NCI-H146 (cell line): ENCODE data around the gene GABRR3.
"Not testable (repeated sequence)": the region's sequence is repeated elsewhere in the genome, so short reads cannot be mapped to it uniquely, and the experiment has no call there.

Experiments
- DNase-seq: peaks from one replicate; lab custom pipeline; 2025; lab: John Stamatoyannopoulos, UW

GABRR3 gene

GRCh38 chr3:98021830-98022560 is 13.1 kb downstream of the GABRR3 start:
- no peak for DNase-seq

DNA sequence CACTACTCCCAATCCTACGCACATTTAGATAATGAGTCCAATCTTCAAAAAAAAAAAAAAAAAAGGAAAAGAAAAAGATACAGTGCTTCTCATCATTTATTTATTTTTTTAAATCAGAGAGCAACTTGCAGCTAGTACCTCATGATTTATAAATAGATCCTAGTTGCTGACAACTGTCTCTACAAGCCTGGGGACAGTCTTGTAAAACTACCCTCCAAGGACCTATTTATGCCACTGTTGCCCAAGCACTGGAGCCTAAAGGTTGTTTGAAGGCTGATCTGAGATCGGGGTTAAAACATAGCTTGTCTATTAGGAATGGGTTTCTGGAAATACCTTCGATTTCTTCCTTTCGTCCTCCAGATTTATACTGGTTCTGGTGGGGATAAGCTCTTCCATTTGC is 14.7 kb downstream of the GABRR3 start:
- DNase-seq, result no peak

DNA sequence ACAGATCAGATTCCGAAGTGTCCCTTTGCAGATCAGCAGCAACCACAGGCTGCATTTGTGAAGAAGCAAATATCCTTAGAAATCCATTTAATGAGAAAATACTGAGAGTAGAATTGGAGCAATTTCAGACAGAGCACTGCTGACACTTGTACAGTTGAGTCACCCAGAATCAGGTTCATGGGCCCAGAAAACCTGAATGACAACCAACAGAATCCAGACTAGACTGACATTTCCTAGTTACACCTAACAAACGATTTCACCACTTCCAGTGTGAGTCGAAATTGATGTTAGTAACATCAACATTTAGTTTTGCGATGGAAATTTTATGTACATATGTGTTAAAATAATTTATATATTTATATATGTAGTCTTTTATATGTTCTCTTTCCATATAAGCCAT is 16.8 kb downstream of the GABRR3 start:
- no peak for DNase-seq

DNA sequence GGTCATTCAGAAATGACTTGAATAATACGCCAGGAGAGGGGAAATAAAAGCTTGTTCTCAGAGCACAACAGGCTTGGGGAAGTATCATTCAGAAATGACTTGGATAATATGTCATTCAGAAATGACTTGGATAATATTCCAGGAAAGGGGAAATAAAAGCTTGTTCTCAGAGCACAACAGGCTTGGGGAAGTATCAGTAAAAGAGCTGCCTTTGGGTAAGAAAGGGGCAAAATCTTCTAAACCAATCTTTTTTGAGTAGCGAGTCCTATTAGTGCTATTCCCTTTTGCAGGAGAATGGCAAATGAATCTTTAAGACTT is 20.9 kb downstream of the GABRR3 start:
- DNase-seq, result no peak

- DNase-seq, result no peak
Measured at GRCh38 chr3:98013411-98014267, 21.5 kb downstream of the GABRR3 start.

GRCh38 chr3:98012979-98013378 is 22.1 kb downstream of the GABRR3 start:
- DNase-seq, result no peak

DNA sequence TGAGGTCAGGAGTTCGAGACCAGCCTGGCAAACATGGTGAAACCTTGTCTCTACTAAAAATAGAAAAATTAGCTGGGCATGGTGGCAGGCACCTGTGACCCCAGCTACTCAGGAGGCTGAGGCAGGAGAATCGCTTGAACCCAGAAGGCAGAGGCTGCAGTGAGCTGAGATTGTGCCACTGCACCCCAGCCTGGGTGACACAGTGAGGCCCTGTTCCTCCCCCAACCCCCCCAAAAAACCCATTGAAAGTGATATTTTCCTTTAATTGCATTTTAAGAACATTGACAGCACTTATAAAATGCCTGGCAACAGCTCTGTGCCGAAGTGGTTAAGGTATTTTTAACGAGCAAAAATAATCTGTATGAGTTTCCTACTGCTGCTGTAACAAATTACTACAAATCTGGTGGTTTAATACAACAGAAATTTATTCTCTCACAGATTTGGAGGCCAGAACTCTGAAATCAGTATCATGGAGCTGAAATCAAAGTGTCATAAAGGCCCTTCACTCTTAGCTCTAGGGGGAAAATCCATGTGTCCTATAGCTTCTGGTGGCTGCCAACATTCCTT is 24.1 kb downstream of the GABRR3 start:
- DNase-seq, result not testable (repeated sequence)

DNA sequence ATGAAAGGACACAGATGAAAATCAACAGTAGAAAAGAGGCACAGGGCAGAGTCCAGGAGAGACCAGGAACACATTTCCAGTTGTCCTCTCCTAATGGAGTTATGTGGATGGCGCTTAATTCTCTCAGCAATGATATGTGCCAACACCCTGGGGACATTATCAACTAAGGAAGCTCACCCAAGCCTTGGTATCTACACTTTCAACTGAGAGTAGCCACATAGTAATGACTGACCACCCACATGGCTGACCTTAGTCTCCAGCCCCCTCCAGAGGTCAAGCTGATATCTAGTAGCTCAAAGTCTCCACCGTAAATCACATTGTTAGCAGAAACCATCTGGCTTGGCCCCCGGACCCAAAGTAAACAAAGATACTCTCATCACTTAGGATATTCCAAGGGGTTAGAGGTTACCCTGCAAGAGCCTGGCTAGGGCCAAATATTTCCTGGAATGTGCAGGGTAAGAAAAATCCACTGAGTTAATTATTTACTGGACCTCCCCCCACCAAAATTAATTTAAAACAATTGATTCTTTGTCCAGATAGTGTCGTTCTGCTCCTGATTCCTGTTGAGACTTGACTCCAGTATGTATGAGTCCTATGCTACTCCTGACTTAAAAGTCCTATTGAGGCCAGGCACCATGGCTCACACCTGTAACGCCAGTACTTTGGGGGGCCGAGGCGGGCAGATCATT is 24.8 kb downstream of the GABRR3 start:
- DNase-seq, result no peak

- no peak for DNase-seq
Measured at GRCh38 chr3:98008855-98009254, 26.3 kb downstream of the GABRR3 start.

DNA sequence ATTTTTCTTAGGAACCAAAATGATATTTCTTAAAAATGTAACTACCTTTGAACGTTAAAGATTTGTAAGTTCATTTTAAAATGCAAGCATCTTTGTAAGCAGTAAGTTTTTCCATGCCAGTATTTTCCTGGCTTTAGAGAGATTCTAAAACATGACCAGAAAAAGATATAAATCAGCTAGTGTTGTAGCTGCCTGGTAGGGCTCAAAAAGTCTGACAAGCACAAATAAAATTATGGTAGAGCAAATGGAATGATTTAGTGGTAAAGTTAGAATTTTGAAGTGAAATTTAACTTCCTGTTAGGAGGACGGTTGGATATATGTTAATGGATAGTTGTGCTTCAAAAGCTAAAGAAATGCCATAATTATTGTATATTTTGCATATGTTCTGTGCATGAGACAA is 29.7 kb downstream of the GABRR3 start:
- DNase-seq, result no peak

- no peak for DNase-seq
Measured at GRCh38 chr3:98004721-98005120, 30.4 kb downstream of the GABRR3 start.

DNA sequence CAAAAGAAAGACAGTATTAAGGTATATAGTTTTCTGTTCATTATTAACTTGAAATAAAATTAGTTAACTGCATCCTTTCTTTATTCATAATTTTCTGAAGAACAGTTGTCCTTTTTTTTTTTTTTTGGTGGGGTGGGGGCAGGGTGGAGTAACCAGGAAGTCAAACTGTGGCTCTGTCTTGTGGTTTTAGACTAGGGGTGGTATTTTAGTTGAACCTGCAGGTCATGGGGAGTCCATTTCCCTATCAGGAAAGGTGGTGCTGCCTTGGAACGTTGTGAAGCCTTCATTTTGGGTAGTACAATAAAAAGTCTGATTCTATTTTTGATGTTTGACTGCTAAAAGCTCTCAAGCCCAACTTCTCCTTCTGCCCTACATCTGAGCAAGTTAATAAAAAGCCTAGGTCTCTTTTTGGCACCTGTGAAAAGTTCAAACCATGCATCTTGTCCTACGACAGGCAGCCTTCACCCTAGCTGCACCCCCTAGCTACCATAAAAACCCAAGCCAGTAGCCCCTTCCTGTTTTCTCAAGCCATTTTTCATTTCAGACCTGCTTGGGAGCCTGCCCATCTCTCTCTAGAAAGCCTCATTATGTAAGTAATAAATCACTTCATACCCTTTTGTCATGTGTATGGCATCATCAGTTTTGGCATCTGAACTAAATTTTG is 31.7 kb downstream of the GABRR3 start:
- DNase-seq, result no peak

GRCh38 chr3:98002717-98003116 is 32.4 kb downstream of the GABRR3 start:
- no peak for DNase-seq

DNA sequence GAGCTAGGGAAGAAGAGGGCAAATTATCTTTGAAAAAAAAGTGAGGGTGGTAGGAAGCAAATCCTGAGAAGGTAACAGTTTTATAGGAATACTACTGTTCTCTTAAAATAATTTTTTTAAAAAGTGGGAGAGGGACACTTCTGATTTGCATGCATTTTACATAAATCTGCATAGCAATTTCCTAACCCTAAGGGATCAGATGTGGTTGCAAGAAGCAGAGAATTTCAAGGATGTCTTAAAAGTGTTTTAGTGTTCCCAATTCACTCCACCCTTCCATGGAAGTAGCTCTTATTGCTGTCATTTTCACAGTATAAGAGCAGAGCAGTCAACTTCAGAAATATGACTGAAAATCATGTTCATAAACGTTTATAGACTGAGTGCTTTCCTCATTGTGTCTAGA is 35.1 kb downstream of the GABRR3 start:
- DNase-seq, result no peak

- DNase-seq, result no peak
Measured at GRCh38 chr3:97999103-97999502, 36.0 kb downstream of the GABRR3 start.

DNA sequence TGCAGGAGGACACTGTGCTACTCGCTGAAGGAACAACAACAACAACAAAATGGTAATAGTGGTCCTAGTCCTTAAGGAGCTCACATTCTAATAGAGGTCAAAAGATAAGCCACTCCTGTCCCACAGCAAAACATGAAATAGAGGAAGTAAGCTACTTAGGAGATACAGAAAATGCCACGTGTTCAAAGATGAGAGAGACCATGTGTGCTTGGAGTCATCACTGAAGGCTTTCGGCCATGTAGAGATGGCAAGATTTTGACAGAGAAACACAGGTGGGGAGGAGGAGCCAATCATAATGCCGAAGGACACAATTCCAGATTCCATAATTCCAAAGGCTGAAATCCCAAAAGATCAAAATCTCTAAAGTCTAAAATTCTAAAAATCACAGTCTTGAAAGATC is 38.1 kb downstream of the GABRR3 start:
- no peak for DNase-seq

DNA sequence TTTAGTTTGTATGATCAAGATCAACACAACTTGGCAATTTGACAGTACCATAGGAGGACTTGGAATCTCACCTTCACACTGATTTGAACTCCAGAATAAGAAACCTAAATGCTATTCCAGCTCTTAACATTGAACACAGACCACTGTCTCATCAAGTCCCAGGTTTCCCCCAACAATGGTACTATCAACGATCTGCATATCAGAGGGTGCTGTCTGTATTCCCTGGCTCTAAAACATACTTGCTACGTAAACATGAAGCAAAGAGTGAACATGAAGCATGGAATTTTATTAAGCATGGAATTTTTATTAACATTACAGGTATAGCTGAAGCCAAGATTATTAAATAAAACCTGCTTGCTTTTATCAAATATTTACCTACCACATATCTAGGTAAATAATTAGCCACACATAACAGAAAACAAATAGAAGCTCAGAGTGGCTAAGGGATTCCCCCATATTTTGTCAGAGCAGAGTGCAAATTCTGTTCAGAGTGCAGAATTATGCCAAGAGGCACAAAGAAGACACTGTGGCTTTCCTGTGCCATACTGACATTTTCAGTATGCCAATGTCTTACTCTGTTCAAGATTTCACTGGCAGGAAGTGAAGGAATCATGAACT is 40.7 kb downstream of the GABRR3 start:
- no peak for DNase-seq

DNA sequence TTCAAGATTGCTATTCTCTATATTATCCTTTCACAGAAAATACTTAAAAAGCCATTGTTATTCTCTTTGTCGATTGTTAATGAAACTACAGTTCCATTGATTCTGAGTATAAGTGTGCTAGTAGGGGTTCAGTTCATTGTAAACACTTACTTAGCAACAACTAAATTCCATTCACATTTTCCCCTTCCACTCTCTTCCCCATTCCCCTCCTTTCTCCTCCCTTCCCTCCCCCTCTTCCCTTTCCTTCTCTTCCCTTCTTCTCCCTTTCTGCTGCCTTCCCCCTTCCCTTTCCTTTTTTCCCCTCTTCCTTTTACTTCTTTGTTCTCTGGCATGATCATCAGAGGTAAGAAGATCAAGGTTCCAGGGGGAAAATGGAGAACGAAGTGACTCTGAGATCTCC is 41.6 kb downstream of the GABRR3 start:
- DNase-seq, result no peak

GRCh38 chr3:97992547-97993173 is 42.5 kb downstream of the GABRR3 start:
- peak; percentile 9 for DNase-seq

GRCh38 chr3:97991293-97991682 is 43.8 kb downstream of the GABRR3 start:
- DNase-seq, result no peak

- no peak for DNase-seq
Measured at GRCh38 chr3:97990624-97991292, 44.4 kb downstream of the GABRR3 start.
